HepG2 (cell line): Measurements from ENCODE around the gene EXOC6B.

ENCODE experiments used
- CBX1 ChIP-seq: IDR thresholded peaks from one replicate; pipeline ENCODE4 v1.6.1; 2016; ENCODE audit warnings: antibody characterized with exemption, low read depth
- CREM ChIP-seq, 2 experiments: sonication (generic) in 1 of 2; formaldehyde crosslinking in 1 of 2; IDR thresholded peaks; 2 replicates each; pipeline versions ENCODE4 v1.4.0 to v1.6.1; 2016 to 2020; ENCODE audit warnings: antibody characterized with exemption in 1 of 2, mild to moderate bottlenecking in 1 of 2, missing genetic modification reagents in 1 of 2
- ELF4 ChIP-seq: sonication (generic); formaldehyde crosslinking; IDR thresholded peaks from 2 replicates; pipeline ENCODE4 v1.5.0; 2020; ENCODE audit warnings: missing genetic modification reagents, mild to moderate bottlenecking, moderate library complexity, borderline replicate concordance
- EP300 ChIP-seq, 3 experiments: sonication (generic) in 1 of 3; formaldehyde crosslinking in 1 of 3; IDR thresholded peaks; 2 replicates each; pipeline versions ENCODE4 v1.5.1 to v1.6.1; 2011 to 2020; ENCODE audit warnings: low read depth in 2 of 3, low read length in 2 of 3, borderline replicate concordance in 1 of 3, improper control_type of control experiment in 1 of 3, mild to moderate bottlenecking in 1 of 3, missing genetic modification reagents in 1 of 3, moderate library complexity in 1 of 3
- GATAD2A ChIP-seq: IDR thresholded peaks from 2 replicates; pipeline ENCODE4 v1.6.1; 2016
- NFE2L1 ChIP-seq: sonication (generic); formaldehyde crosslinking; IDR thresholded peaks from 2 replicates; pipeline ENCODE4 v1.4.0; 2020; ENCODE audit warnings: missing genetic modification reagents, mild to moderate bottlenecking, borderline replicate concordance
- NFIC ChIP-seq: IDR thresholded peaks from 2 replicates; pipeline ENCODE4 v1.6.1; 2012; ENCODE audit warnings: mild to moderate bottlenecking, low read length, inconsistent platforms
- POLR2AphosphoS5 ChIP-seq: IDR thresholded peaks from 2 replicates; pipeline ENCODE4 v1.6.1; 2012; ENCODE audit warnings: low read depth, low read length
- RXRB ChIP-seq: IDR thresholded peaks from 2 replicates; pipeline ENCODE4 v1.6.1; 2016; ENCODE audit warnings: borderline replicate concordance, missing genetic modification reagents, missing compliant biosample characterization
- SP2 ChIP-seq: sonication (generic); formaldehyde crosslinking; IDR thresholded peaks from 2 replicates; pipeline ENCODE4 v1.5.1; 2020; ENCODE audit warnings: mild to moderate bottlenecking, missing genetic modification reagents
- TAF1 ChIP-seq: sonication (generic); formaldehyde crosslinking; IDR thresholded peaks from 2 replicates; pipeline ENCODE4 v1.4.0; 2020; ENCODE audit warnings: missing genetic modification reagents
- ZNF12 ChIP-seq: sonication (generic); formaldehyde crosslinking; IDR thresholded peaks from 2 replicates; pipeline ENCODE4 v1.5.0; 2020; ENCODE audit warnings: missing genetic modification reagents
- TF ChIP-seq, protein P1 (sequence below): sonication (generic); formaldehyde crosslinking; IDR thresholded peaks from 2 replicates; pipeline ENCODE4 v1.8.1; 2023; ENCODE audit warnings: mild to moderate bottlenecking, missing genetic modification reagents

DNA sequence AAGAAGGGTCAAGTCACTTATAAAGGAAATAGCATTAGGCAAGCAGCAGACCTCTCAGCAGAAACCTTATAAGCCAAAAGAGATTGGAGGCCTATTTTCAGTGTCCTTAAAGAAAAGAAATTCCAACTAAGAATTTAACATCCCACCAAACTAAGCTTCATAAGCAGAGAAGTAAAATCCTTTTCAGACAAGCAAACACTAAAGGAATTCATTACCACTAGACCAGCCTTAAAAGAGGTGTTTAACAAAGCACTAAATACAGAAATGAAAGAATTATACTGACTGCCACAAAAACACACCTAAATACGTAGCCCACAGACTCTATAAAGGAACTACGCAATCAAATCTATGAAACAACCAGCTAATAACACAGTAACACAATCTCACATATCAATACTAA is 160.4 kb downstream of the EXOC6B start:
- TF ChIP-seq ELF4: no peak
- TF ChIP-seq NFE2L1: no peak
- TF ChIP-seq TAF1 (CRISPR knock-in tag): no peak
- TF ChIP-seq CBX1: no peak
- TF ChIP-seq, protein P1, sequence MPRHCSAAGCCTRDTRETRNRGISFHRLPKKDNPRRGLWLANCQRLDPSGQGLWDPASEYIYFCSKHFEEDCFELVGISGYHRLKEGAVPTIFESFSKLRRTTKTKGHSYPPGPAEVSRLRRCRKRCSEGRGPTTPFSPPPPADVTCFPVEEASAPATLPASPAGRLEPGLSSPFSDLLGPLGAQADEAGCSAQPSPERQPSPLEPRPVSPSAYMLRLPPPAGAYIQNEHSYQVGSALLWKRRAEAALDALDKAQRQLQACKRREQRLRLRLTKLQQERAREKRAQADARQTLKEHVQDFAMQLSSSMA: no peak
- no peak for TF ChIP-seq POLR2AphosphoS5
- no peak for TF ChIP-seq SP2 (CRISPR knock-in tag)
- no peak for TF ChIP-seq GATAD2A (CRISPR knock-in tag)
- TF ChIP-seq CREM (IDR thresholded peaks at IDR 0.05): no peak
- no peak for TF ChIP-seq CREM (CRISPR knock-in tag; IDR thresholded peaks at IDR 0.05)
- TF ChIP-seq NFIC: no peak
- no peak for TF ChIP-seq ZNF12 (CRISPR knock-in tag)
- TF ChIP-seq RXRB (CRISPR knock-in tag): no peak
- TF ChIP-seq EP300 (IDR thresholded peaks at IDR 0.05; ENCODE audit: low read depth in 2 of 2, low read length in 2 of 2): no peak
- no peak for TF ChIP-seq EP300 (CRISPR knock-in tag; IDR thresholded peaks at IDR 0.05; ENCODE audit: borderline replicate concordance)
